Activated naive CD4-positive, alpha-beta T cell treated with anti-CD3 and anti-CD28 coated beads, Interleukin-2, amount 50 U/mL, for 24 hours (primary cell): ENCODE results near the gene ETV1.
"Not testable (repeated sequence)": the region's sequence is repeated elsewhere in the genome, so short reads cannot be mapped to it uniquely, and the experiment has no call there.

Experiments
- H3K27ac Mint-ChIP-seq: one replicate; pipeline ENCODE4 v1.8.0; 2021; ENCODE audit warnings: mild to moderate bottlenecking, mixed read lengths
- H3K27me3 Mint-ChIP-seq: one replicate; pipeline ENCODE4 v1.8.0; 2021; ENCODE audit warnings: mixed read lengths
- H3K36me3 Mint-ChIP-seq: one replicate; pipeline ENCODE4 v1.8.0; 2021; ENCODE audit warnings: mixed read lengths
- H3K4me1 Mint-ChIP-seq: one replicate; pipeline ENCODE4 v1.8.0; 2021; ENCODE audit warnings: mixed read lengths
- H3K4me3 Mint-ChIP-seq: one replicate; pipeline ENCODE4 v1.8.0; 2021; ENCODE audit warnings: mild to moderate bottlenecking, mixed read lengths
- H3K9me3 Mint-ChIP-seq: one replicate; pipeline ENCODE4 v1.8.0; 2021; ENCODE audit warnings: mixed read lengths

Gene ETV1

DNA sequence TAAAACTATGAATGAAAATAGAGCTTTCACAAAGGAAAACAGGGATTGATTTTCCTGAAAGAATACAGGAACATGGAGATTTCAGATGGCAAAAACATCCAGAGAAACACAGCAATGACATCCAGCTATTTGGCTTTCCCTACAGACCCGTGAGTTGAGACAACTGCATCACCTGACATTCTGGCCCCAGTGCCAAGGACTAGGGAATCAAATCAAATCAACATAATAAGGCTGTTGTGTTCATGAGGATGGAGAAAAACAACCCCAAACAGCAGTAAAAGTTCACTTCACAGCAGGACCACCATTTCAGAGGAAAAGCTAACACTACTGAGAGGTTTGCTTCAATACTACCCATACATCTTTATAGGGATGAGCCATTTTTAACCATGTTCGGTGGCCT lies 25.5 kb downstream of the ETV1 start:
- H3K36me3 Mint-ChIP-seq = no peaks in the 10 kb centered on the region
- H3K27ac Mint-ChIP-seq = no peak overlapping the region
- H3K9me3 Mint-ChIP-seq = no peaks in the 10 kb centered on the region
- no peaks in the 10 kb centered on the region for H3K27me3 Mint-ChIP-seq
- H3K4me1 Mint-ChIP-seq = no peaks in the 10 kb centered on the region
- H3K4me3 Mint-ChIP-seq = no peak overlapping the region

DNA sequence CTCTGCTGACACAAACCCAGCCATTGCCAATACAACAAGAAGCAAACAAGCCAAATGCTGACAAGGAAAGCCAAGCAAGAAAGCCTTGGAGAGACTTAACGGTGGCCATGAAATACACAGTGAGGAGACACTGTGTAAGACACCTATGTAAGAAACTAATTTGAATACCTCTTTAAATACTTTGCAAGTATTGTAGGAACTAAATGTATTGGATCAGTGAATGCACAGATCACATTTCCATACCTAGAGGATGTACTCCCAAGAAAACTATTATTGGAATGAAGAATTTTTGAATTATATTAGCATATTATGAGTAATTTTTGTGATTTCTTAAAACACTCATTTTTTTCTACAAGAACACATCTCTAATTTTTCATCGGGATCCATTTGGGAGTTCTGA lies 34.0 kb downstream of the ETV1 start:
- Mint-ChIP-seq H3K4me3 (no peak overlapping the region), H3K36me3 (no peaks in the 10 kb centered on the region), H3K4me1 (no peaks in the 10 kb centered on the region), H3K9me3 (no peaks in the 10 kb centered on the region), H3K27me3 (no peaks in the 10 kb centered on the region), H3K27ac (no peak overlapping the region)

DNA sequence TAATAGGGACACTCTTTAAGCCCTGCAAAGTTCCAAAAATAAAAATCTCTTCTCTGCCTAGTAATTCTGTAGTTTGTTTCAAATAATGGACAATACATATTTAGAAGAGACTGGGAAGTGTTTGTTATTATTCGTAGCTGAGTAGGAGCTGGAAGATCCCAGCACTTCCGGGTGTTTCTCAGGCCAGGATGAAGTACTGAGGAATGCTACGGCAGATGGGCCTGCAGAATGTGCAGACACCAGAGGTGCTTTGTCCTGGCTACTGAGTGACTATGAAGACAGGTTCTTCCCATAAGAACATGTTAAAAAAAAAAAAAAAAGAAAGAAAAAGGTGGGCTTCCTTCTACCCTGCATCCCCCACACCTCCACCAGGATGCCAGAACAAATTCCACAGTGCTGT lies 36.1 kb downstream of the ETV1 start:
- Mint-ChIP-seq H3K4me3 (no peak overlapping the region), H3K27ac (no peak overlapping the region), H3K27me3 (no peaks in the 10 kb centered on the region), H3K4me1 (no peaks in the 10 kb centered on the region), H3K9me3 (no peaks in the 10 kb centered on the region), H3K36me3 (no peaks in the 10 kb centered on the region)

DNA sequence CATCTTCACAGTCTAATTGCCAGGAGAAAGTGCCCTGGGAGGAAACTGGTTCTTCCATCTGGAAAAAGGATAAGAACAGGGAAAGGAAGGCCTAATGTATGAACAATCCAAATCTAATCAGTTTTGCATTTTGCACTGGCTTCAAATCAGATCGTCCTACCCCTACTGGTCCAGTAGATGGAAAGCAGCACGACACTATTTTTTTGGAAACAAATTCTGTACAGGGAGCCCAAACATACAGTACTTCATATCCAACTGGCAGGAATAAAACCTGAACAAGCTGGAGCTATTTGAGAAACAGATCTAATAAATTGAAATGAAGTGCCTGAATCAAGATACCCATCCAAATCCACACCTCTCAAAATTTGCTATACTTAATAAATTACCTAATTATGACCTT lies 36.5 kb downstream of the ETV1 start:
- no peak overlapping the region for H3K4me3 Mint-ChIP-seq

DNA sequence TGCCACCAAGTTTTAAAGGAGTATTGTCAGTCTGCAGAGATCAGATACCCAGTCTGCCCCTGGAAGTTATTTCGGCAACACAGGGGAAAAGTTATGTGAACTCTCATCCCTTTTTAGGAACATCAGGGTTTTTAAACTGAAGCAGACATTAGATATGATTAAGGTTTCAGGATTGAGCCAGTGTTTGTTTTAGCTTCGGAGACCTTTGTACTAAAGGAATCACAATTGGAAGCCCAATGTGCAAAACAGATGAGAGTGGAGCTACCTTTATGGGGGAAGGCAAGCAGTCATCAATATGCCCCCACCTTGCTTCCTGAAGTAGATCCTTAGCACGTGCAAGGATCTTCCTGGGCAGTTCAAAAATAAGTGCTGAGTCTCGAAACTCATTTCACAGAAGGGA lies 39.5 kb downstream of the ETV1 start:
- Mint-ChIP-seq H3K27me3 (no peaks in the 10 kb centered on the region), H3K27ac (no peak overlapping the region), H3K36me3 (no peaks in the 10 kb centered on the region), H3K4me1 (no peaks in the 10 kb centered on the region), H3K4me3 (no peak overlapping the region), H3K9me3 (no peaks in the 10 kb centered on the region)

More for the DNA sequence above, 36.5 kb downstream of the ETV1 start:
- H3K27ac Mint-ChIP-seq = no peak overlapping the region
- H3K9me3 Mint-ChIP-seq = no peaks in the 10 kb centered on the region
- H3K4me1 Mint-ChIP-seq = no peaks in the 10 kb centered on the region
- H3K27me3 Mint-ChIP-seq = no peaks in the 10 kb centered on the region
- H3K36me3 Mint-ChIP-seq = no peaks in the 10 kb centered on the region

DNA sequence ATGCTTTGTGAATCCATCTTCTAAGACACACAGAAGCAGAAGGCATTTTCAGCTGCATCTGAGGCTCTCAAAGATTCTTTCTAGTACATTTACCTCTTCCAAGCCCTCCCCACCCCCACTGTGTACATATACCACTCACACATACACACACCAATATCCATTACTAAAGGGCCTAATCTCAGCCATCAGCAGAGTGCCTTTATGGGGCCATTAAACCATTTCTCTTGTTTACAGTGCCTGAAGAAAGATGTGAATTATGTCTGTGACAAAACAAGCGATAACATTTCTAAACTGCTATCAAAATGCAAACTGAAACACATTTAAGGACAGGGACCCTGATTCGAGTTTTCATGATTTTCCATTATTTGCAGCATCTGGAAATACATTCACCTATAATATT lies 40.0 kb downstream of the ETV1 start:
- Mint-ChIP-seq H3K36me3 (no peaks in the 10 kb centered on the region), H3K4me3 (no peak overlapping the region), H3K9me3 (no peaks in the 10 kb centered on the region), H3K27ac (no peak overlapping the region), H3K27me3 (no peaks in the 10 kb centered on the region), H3K4me1 (no peaks in the 10 kb centered on the region)

DNA sequence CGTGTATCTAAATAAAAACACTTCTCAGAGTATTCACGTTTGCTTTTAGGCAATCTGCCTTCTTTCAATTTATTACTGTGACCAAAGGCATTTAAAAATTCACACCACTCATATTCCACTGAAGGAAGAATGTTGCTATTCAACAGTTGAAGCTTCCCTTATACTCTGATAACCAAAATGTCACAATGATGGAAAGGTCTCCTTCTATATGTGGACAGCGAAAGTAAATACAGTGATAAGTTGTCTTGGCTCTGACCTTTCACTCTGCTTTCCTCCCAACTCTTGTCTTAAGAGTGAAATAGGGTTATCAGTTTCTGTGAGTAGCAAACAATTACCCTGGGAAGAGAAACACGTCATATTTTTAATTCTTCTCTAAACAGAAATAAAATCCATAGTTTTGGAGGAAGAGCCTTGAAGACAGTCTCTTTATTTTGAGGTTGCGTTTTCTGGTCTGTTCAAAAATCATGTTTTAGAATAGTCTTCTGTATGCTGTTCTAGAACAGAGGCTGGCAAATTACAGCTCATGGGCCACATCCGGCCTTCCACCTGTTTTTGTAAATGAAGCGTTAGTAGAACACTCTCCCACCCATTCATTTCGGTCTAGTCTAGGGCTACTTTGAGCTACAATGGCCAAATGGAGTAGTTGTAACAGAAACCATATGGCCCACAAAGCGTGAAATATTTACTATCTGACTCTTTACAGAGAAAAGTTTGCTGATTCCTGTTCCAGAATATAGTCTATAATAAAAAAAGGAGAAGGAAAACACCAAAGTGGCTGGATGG lies 41.3 kb downstream of the ETV1 start:
- Mint-ChIP-seq H3K27ac (no peak overlapping the region), H3K4me1 (no peaks in the 10 kb centered on the region), H3K27me3 (no peaks in the 10 kb centered on the region), H3K36me3 (no peaks in the 10 kb centered on the region), H3K9me3 (no peaks in the 10 kb centered on the region), H3K4me3 (no peak overlapping the region)

DNA sequence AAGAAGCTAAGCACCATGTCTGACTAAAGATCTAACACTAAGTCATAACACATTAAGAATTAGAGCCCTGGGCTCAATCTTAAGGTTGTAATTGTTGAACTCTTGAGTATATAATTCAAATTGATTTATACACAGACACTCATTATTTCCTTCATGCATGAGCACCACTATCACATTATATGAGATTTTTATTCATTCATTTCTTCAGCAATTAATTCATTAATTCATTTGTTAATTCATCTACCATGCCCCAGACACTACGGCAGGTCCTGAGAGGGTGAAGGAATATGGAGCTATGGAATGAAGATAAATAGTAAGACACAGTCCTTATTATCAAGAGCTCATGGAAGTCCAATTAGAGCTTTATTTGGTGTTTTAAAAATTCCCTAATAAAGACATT lies 41.9 kb downstream of the ETV1 start:
- H3K27me3 Mint-ChIP-seq = no peaks in the 10 kb centered on the region
- no peak overlapping the region for H3K27ac Mint-ChIP-seq
- H3K4me3 Mint-ChIP-seq = no peak overlapping the region
- H3K4me1 Mint-ChIP-seq = no peaks in the 10 kb centered on the region
- H3K36me3 Mint-ChIP-seq = no peaks in the 10 kb centered on the region
- H3K9me3 Mint-ChIP-seq = peaks cover 2% of the 10 kb centered on the region

DNA sequence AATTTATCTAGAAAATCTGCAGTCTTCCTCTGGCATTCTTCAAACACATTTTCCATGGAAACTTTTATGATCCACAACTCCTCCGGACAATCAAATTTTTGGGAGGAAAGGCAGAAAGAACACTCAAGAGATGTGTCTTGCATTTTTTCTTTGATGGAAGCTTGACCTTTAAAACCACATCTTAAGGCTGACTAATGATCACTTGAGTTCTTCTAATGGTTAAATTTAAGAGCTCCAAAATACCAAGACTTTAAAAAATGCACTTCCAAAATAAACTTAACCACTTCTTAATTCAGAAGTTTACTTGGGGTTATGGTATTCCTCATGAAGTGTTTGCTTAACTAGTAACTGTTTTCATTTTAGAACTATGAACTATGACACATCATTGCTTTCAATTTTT lies 43.3 kb downstream of the ETV1 start:
- Mint-ChIP-seq H3K36me3 (no peaks in the 10 kb centered on the region), H3K4me3 (no peak overlapping the region), H3K27me3 (no peaks in the 10 kb centered on the region), H3K27ac (no peak overlapping the region), H3K4me1 (no peaks in the 10 kb centered on the region), H3K9me3 (peaks cover 6% of the 10 kb centered on the region)

DNA sequence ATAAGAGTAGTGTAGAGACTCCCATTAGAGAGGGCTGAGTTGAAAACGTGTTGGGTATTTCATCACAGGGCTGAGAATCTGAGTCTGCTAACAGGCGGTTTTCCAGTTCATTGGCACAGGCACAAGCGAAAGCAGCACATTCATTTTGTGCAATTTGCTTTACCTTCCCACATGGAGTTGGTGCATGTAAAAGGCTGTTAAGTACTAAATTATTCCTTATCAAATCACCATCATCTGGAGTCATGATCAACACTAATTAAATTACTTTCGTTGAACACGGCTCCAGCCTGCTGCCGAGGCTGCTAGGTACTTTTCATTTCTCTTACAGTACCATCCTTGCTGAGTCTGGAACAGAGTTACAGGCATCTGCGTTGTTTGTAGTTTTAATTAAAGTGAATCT lies 43.8 kb downstream of the ETV1 start:
- H3K27ac Mint-ChIP-seq = no peak overlapping the region
- no peak overlapping the region for H3K4me3 Mint-ChIP-seq
- no peaks in the 10 kb centered on the region for H3K4me1 Mint-ChIP-seq
- no peaks in the 10 kb centered on the region for H3K36me3 Mint-ChIP-seq
- H3K9me3 Mint-ChIP-seq = peaks cover 6% of the 10 kb centered on the region
- H3K27me3 Mint-ChIP-seq = no peaks in the 10 kb centered on the region

DNA sequence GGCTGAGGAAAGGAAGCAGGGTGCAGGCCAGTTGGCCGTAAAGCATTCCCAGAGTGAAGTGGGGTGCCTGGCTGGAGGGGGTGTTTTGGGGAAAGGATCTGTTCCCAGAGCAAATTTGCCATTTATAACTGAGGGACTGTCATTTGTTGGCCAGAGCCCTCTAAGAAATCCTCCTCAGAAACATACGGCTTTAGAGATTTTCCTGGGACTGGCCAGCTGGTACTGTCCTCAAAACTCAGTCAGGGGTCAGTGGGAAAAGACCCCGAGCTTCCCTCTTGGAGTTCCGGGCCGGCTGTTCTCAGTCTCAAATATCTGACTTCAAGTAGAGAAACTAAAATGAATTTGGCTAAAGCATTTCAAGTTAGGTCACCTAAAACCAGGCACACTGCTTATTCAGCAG lies 55.9 kb downstream of the ETV1 start:
- no peaks in the 10 kb centered on the region for H3K4me1 Mint-ChIP-seq
- H3K36me3 Mint-ChIP-seq = no peaks in the 10 kb centered on the region
- no peak overlapping the region for H3K4me3 Mint-ChIP-seq

DNA sequence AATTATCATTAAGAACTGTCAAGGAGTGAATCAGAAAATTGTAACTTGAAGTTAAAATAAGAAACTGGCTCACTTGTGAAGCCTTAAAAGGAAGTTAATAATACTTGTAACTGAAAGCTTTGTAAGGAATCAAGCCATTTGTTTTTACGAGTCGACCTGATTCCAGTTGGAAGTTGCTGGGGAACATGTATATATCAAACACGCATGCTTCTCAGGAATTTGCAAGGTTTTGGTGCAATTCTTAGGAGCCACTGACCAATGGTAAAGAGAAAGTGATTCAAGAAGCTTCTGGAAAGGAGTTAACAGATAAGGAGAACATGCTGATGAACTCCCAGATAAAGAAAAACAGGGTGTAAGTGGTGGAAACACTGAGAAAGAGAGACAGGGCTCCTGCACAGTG lies 56.4 kb downstream of the ETV1 start:
- no peak overlapping the region for H3K27ac Mint-ChIP-seq
- no peak overlapping the region for H3K4me3 Mint-ChIP-seq
- no peaks in the 10 kb centered on the region for H3K36me3 Mint-ChIP-seq
- H3K4me1 Mint-ChIP-seq = no peaks in the 10 kb centered on the region
- H3K27me3 Mint-ChIP-seq = no peaks in the 10 kb centered on the region
- H3K9me3 Mint-ChIP-seq = no peaks in the 10 kb centered on the region

More for the DNA sequence above, 55.9 kb downstream of the ETV1 start:
- no peaks in the 10 kb centered on the region for H3K27me3 Mint-ChIP-seq
- no peak overlapping the region for H3K27ac Mint-ChIP-seq
- H3K9me3 Mint-ChIP-seq = no peaks in the 10 kb centered on the region

DNA sequence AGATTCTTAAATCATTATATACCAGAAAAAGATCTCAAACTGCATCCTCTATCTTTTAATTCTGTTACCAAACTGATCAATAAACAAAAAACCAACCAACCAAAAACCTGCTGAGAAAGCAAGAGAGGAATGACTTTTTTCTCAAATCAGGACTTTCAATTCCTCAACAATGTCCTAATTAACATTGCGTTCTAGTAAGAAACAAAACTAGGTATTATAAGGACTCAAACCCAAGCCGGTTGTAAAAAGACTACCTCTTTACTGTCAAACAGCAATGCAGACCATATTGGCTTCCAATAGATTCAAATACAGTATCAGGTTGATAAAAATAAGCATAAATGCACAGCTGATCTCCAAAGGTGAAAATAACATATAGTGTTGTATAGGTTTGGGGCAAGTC lies 57.3 kb downstream of the ETV1 start:
- Mint-ChIP-seq H3K4me1 (no peaks in the 10 kb centered on the region), H3K4me3 (no peak overlapping the region), H3K27ac (no peak overlapping the region), H3K9me3 (no peaks in the 10 kb centered on the region), H3K27me3 (no peaks in the 10 kb centered on the region), H3K36me3 (no peaks in the 10 kb centered on the region)

DNA sequence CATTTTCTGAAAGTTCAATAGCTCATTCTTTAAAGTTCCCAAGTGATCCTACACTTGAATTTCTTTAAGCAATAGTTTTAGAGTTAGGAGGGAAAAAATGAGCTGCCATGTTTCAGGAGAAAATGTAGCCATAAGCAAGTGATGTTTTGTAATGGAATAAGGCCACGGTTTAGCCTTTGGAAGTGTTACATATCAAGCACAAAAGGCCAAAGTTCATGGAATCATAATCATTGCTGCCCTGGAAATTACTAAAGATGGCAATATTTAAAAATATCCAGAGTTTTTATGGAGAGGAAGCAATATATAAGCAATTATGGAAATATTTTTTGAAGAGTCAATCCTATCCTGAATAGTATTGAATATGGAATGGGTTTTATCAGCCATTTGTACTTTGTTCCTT lies 68.4 kb downstream of the ETV1 start:
- no peak overlapping the region for H3K4me3 Mint-ChIP-seq

DNA sequence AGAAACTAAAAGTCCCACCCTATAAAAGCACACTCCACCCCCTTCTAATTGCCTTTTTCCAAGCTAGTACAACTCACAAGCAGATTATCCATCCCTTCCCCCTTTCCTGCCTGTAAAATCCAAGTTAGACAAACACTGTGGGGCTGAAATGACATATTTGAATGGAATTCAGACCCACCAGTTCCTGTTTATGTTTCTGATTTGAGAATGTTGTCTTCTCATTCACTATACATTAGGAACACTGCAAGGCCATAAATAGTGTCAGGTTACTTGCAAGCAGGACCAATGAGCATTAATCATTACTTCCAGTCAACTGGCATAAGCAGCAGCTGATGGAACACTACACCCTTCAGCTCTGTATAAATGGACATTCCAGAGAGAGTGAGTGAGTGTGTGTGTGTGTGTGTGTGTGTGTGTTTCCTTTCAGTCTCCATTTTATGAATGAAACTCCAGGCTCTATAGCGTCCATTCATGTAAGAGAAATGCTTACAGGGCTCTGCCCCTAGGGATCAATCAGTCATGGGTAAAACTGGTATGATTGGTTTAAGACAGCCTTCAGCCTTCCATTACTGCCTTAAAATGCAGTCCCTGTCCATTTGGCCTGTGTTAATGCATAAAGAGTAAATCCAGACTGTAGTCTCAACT lies 69.3 kb downstream of the ETV1 start:
- H3K9me3 Mint-ChIP-seq = no peaks in the 10 kb centered on the region
- no peaks in the 10 kb centered on the region for H3K4me1 Mint-ChIP-seq
- no peaks in the 10 kb centered on the region for H3K27me3 Mint-ChIP-seq
- H3K4me3 Mint-ChIP-seq = no peak overlapping the region
- no peaks in the 10 kb centered on the region for H3K36me3 Mint-ChIP-seq
- H3K27ac Mint-ChIP-seq = no peak overlapping the region

More for the DNA sequence above, 68.4 kb downstream of the ETV1 start:
- Mint-ChIP-seq H3K4me1 (no peaks in the 10 kb centered on the region), H3K27me3 (no peaks in the 10 kb centered on the region), H3K36me3 (no peaks in the 10 kb centered on the region), H3K9me3 (no peaks in the 10 kb centered on the region), H3K27ac (no peak overlapping the region)

DNA sequence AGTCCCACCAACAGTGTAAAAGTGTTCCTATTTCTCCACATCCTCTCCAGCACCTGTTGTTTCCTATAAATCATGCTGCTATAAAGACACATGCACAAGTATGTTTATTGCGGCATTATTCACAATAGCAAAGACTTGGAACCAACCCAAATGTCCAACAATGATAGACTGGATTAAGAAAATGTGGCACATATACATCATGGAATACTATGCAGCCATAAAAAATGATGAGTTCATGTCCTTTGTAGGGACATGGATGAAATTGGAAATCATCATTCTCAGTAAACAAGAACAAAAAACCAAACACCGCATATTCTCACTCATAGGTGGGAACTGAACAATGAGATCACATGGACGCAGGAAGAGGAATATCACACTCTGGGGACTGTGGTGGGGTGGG lies 71.1 kb downstream of the ETV1 start:
- H3K27ac Mint-ChIP-seq, H3K36me3 Mint-ChIP-seq, H3K4me3 Mint-ChIP-seq, H3K27me3 Mint-ChIP-seq, H3K9me3 Mint-ChIP-seq, H3K4me1 Mint-ChIP-seq: not testable (repeated sequence)

DNA sequence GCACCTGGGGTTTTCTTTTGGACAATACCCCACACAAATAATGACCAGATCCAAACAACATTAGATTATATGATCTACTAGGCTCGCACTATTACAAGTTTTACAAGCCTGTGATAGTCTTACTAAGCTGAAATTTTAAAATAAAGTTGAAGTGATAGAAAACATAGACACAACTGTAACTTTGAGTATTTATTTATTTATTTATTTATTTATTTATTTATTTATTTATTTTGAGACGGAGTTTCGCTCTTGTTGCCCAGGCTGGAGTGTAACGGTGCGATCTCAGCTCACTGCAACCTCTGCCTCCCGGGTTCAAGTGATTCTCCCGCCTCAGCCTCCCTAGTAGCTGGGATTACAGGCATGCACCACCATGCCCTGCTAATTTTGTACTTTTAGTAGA lies 72.4 kb downstream of the ETV1 start:
- H3K27me3 Mint-ChIP-seq, H3K9me3 Mint-ChIP-seq, H3K4me1 Mint-ChIP-seq, H3K36me3 Mint-ChIP-seq, H3K4me3 Mint-ChIP-seq, H3K27ac Mint-ChIP-seq: not testable (repeated sequence)
